Lung (tissue), 12 donors: ENCODE results near the gene LEMD3. TPM values are rescaled to one million over a fixed set of nuclear protein-coding genes. Genes with fewer than 3 reads are reported as not detected.

ENCODE experiments used
- ATAC-seq: fragments of 200-7000 bp; cut with Tn5 transposase; one replicate; pipeline ENCODE4 v1.9.1; 2020; ENCODE audit warnings: moderate number of reproducible peaks; ENCODE audit not compliant: insufficient read depth, low FRiP score
- DNase-seq, 3 donors: peaks; one replicate each; pipeline ENCODE4 v3.0.0-alpha.2; 2013 to 2017
- H3K27ac ChIP-seq, 2 donors: one replicate each; pipeline ENCODE4 v1.5.1; 2013; ENCODE audit warnings: mild to moderate bottlenecking in 2 of 2, moderate library complexity in 2 of 2, control low read depth in 1 of 2, inconsistent platforms in 1 of 2, low read depth in 1 of 2, low read length in 1 of 2
- H3K27me3 ChIP-seq, 3 donors: one replicate each; pipeline ENCODE4 v1.5.1; 2013; ENCODE audit warnings: low read length in 2 of 3; ENCODE audit not compliant: control insufficient read depth in 3 of 3, insufficient read depth in 3 of 3
- H3K36me3 ChIP-seq, 4 donors: one replicate each; pipeline ENCODE4 v1.5.1; 2013; ENCODE audit warnings: low read length in 4 of 4, mild to moderate bottlenecking in 1 of 4, moderate library complexity in 1 of 4; ENCODE audit not compliant: control insufficient read depth in 4 of 4, insufficient read depth in 4 of 4
- H3K4me1 ChIP-seq, 5 donors: one replicate each; pipeline ENCODE4 v1.5.1; 2013; ENCODE audit warnings: low read length in 5 of 5, mild to moderate bottlenecking in 2 of 5, moderate library complexity in 1 of 5; ENCODE audit not compliant: control insufficient read depth in 5 of 5, insufficient read depth in 5 of 5
- H3K4me3 ChIP-seq: one replicate; pipeline ENCODE4 v1.5.1; 2013; ENCODE audit warnings: mild to moderate bottlenecking, control low read depth, moderate library complexity
- H3K9ac ChIP-seq, 2 donors: one replicate each; pipeline ENCODE4 v1.5.1; 2013; ENCODE audit warnings: low read length in 2 of 2, control low read depth in 1 of 2; ENCODE audit not compliant: insufficient read depth in 1 of 2
- H3K9me3 ChIP-seq, 4 donors: one replicate each; pipeline ENCODE4 v1.5.1; 2013; ENCODE audit warnings: low read length in 3 of 4, mild to moderate bottlenecking in 1 of 4, moderate library complexity in 1 of 4; ENCODE audit not compliant: control insufficient read depth in 4 of 4, insufficient read depth in 3 of 4
- CTCF ChIP-seq: IDR thresholded peaks from 2 replicates; pipeline ENCODE4 v1.5.1; 2012; ENCODE audit warnings: mild to moderate bottlenecking; ENCODE audit errors: control extremely low read depth, extremely low read depth
- WGBS, 2 donors: extraction: QIAGEN DNeasy Blood & Tissue Kit; methylation state at CpG; one replicate each; pipeline ENCODE4 v1.1.7; 2013; 5-methylcytosine and 5-hydroxymethylcytosine counted together
- polyA plus RNA-seq, 2 donors: library from polyadenylated mRNA; stranded (reverse); fragments of 200-250 nt; gene quantifications; one replicate each; pipeline ENCODE4 v1.2.1, GENCODE V29; 2013
- total RNA-seq, 2 donors: library from RNA; depleted of rRNA in 1 of 2; stranded (reverse); fragments of >200 nt in 1 of 2; gene quantifications; one replicate each; pipeline ENCODE4 v1.2.1, GENCODE V29; 2014 to 2021
- donor health status: control.
- donor health status: control.
- donor health status: Bipolar disorder and iron deficiency.
- donor health status: healthy.
- donor health status: DM: yes; HTN: yes; CAD: no.

LEMD3 gene
- total and polyA plus RNA-seq, 4 donors, result 10.2 to 72.4 (median 23.0) TPM

GRCh38 chr12:65232476-65233077, 63.2 kb downstream of the LEMD3 start:
- H3K4me3 ChIP-seq, result no peak overlapping the region
- peak in 2 of 3 donors; percentile 50 to 59 for DNase-seq
- no peak for ATAC-seq
- H3K9me3 ChIP-seq, result peaks cover 0 to 6% (median 0%) of the 10 kb centered on the region in 4 donors
- H3K27me3 ChIP-seq, result no peaks in the 10 kb centered on the region
- no peak overlapping the region for H3K9ac ChIP-seq
- peaks cover 0 to 4% (median 0%) of the 10 kb centered on the region in 5 donors for H3K4me1 ChIP-seq
- H3K36me3 ChIP-seq, result peaks cover 0 to 27% (median 4%) of the 10 kb centered on the region in 4 donors
- no peak overlapping the region for H3K27ac ChIP-seq
- 12 to 15% methylated on average over 3 of the region's 3 CpGs for whole genome bisulfite sequencing, 2 donors
- TF ChIP-seq CTCF, result no peak

- no peak for ATAC-seq
- peaks cover 0 to 4% (median 0%) of the 10 kb centered on the region in 5 donors for H3K4me1 ChIP-seq
Measured at GRCh38 chr12:65237153-65237552, 67.8 kb downstream of the LEMD3 start.

GRCh38 chr12:65238609-65239008, 69.2 kb downstream of the LEMD3 start:
- TF ChIP-seq CTCF, result no peak
- no peak for DNase-seq
- Histone ChIP-seq H3K9ac (no peak overlapping the region), H3K4me1 (peaks cover 0 to 4% (median 0%) of the 10 kb centered on the region in 5 donors), H3K9me3 (no peaks in the 10 kb centered on the region), H3K27me3 (no peaks in the 10 kb centered on the region), H3K27ac (no peak overlapping the region), H3K36me3 (peaks cover 1 to 24% (median 10%) of the 10 kb centered on the region in 4 donors), H3K4me3 (no peak overlapping the region)
- no peak for ATAC-seq
- WGBS, 2 donors, result 93 to 97% methylated on average over 3 of the region's 3 CpGs

More at GRCh38 chr12:65237153-65237552, 67.8 kb downstream of the LEMD3 start:
- H3K9me3 ChIP-seq, result no peaks in the 10 kb centered on the region
- whole genome bisulfite sequencing, 2 donors, result 98 to 100% methylated on average over 1 of the region's 1 CpG
- peaks cover 1 to 13% (median 7%) of the 10 kb centered on the region in 4 donors for H3K36me3 ChIP-seq
- no peak overlapping the region for H3K9ac ChIP-seq
- TF ChIP-seq CTCF, result no peak
- H3K4me3 ChIP-seq, result no peak overlapping the region
- no peak for DNase-seq
- no peak overlapping the region for H3K27ac ChIP-seq
- H3K27me3 ChIP-seq, result no peaks in the 10 kb centered on the region
